ENCODE data around the gene RNF208. TPM values are rescaled to one million over a fixed set of nuclear protein-coding genes. Genes with fewer than 3 reads are reported as not detected.

Gene RNF208
- total and polyA plus RNA-seq, 9 of the 15 experiments (the other 6 are each of a cell fraction or from before 2014, with no cell fraction given), result 0.15 to 6.9 (median 0.50) TPM; not detected in 2

DNA sequence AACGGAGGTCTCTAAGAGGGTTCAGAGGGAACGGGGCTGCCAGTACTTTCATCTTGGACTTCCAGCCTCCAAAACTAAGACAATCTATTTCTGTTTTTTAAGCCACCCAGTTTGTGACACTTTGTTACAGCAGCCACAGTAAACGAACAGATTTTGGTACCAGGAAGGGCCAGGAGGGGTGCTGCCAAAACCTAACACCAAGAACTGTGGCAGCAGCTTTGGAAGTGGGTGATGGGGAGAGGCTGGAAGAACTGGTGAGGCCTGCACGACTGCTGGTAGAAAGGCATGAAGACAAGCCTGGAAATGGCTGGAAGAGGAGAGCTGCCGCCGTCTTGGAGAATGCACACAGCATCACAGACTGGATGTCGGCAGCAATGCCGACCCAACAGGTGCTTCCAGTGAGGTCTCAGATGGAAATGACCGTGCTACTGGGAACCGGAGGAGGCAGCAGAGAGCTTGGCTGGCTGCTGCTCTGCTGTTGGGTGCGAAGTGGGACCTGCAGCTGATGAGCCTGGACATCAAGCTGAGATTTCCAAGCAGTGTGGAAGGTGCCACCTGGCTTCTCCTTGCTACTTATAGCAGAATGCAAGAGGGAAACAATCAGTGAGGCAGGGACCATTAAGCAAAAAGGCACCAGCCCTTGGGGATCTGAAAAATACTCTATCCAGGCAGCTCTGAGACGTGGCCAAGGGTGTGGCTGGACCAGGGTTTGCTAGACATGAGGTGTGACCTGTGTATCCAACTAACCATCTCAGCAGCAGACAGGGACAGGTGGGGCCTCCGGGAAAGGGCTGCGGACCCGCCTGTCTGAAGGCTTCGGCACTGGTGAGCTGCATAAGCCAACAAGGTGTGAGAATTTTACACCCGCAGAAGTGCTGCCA, 45.5 kb downstream of the RNF208 start (continued):
- TF ChIP-seq STAG1 (CRISPR knock-in tag; IDR thresholded peaks at IDR 0.05; ENCODE audit: borderline replicate concordance) (0 out of 2 replicates have a peak, but pooled peaks have one; percentile 8), RCOR1 (IDR thresholded peaks at IDR 0.05; ENCODE audit: borderline replicate concordance in 1 of 2, low read depth in 2 of 2, low read length in 2 of 2) (peak in 1 of 2 experiments; percentile 49; a peak in 1 of 4 replicates), ZNF134 (CRISPR knock-in tag; conservative IDR thresholded peaks at IDR 0.05) (0 out of 2 replicates have a peak, but pooled peaks have one; percentile 35), RAD21 (CRISPR knock-in tag; conservative IDR thresholded peaks at IDR 0.05 in 1 of 2, IDR thresholded peaks at IDR 0.05 in 1 of 2) (peak; percentile 12 to 56; a peak in 2 of 4 replicates)
- TF ChIP-seq, protein P1, sequence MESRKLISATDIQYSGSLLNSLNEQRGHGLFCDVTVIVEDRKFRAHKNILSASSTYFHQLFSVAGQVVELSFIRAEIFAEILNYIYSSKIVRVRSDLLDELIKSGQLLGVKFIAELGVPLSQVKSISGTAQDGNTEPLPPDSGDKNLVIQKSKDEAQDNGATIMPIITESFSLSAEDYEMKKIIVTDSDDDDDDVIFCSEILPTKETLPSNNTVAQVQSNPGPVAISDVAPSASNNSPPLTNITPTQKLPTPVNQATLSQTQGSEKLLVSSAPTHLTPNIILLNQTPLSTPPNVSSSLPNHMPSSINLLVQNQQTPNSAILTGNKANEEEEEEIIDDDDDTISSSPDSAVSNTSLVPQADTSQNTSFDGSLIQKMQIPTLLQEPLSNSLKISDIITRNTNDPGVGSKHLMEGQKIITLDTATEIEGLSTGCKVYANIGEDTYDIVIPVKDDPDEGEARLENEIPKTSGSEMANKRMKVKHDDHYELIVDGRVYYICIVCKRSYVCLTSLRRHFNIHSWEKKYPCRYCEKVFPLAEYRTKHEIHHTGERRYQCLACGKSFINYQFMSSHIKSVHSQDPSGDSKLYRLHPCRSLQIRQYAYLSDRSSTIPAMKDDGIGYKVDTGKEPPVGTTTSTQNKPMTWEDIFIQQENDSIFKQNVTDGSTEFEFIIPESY (CRISPR knock-in tag; IDR thresholded peaks at IDR 0.05), result peak; percentile 46; the same call in 1 of the 2 replicates
- TF ChIP-seq, protein P2, sequence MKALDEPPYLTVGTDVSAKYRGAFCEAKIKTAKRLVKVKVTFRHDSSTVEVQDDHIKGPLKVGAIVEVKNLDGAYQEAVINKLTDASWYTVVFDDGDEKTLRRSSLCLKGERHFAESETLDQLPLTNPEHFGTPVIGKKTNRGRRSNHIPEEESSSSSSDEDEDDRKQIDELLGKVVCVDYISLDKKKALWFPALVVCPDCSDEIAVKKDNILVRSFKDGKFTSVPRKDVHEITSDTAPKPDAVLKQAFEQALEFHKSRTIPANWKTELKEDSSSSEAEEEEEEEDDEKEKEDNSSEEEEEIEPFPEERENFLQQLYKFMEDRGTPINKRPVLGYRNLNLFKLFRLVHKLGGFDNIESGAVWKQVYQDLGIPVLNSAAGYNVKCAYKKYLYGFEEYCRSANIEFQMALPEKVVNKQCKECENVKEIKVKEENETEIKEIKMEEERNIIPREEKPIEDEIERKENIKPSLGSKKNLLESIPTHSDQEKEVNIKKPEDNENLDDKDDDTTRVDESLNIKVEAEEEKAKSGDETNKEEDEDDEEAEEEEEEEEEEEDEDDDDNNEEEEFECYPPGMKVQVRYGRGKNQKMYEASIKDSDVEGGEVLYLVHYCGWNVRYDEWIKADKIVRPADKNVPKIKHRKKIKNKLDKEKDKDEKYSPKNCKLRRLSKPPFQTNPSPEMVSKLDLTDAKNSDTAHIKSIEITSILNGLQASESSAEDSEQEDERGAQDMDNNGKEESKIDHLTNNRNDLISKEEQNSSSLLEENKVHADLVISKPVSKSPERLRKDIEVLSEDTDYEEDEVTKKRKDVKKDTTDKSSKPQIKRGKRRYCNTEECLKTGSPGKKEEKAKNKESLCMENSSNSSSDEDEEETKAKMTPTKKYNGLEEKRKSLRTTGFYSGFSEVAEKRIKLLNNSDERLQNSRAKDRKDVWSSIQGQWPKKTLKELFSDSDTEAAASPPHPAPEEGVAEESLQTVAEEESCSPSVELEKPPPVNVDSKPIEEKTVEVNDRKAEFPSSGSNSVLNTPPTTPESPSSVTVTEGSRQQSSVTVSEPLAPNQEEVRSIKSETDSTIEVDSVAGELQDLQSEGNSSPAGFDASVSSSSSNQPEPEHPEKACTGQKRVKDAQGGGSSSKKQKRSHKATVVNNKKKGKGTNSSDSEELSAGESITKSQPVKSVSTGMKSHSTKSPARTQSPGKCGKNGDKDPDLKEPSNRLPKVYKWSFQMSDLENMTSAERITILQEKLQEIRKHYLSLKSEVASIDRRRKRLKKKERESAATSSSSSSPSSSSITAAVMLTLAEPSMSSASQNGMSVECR (CRISPR knock-in tag; IDR thresholded peaks at IDR 0.05), result no peak

All from K562 (cell line).